Ectodermal cell (in vitro differentiated cells): ENCODE measurements around the gene MUSK.

Source experiments
- H3K27ac ChIP-seq: 2 replicates; pipeline ENCODE4 v1.7.0; 2013; ENCODE audit warnings: mild to moderate bottlenecking, low read depth, low read length; ENCODE audit not compliant: insufficient read depth, poor library complexity, severe bottlenecking
- H3K27me3 ChIP-seq: 2 replicates; pipeline ENCODE4 v1.7.0; 2013; ENCODE audit warnings: mild to moderate bottlenecking, low read length; ENCODE audit not compliant: insufficient read depth, control insufficient read depth, poor library complexity, severe bottlenecking
- H3K36me3 ChIP-seq: one replicate; pipeline ENCODE4 v1.7.0; 2013; ENCODE audit warnings: low read length; ENCODE audit not compliant: control insufficient read depth, insufficient read depth
- H3K4me1 ChIP-seq: one replicate; pipeline ENCODE4 v1.7.0; 2013; ENCODE audit warnings: low read length; ENCODE audit not compliant: control insufficient read depth, insufficient read depth
- H3K4me3 ChIP-seq: 2 replicates; pipeline ENCODE4 v1.7.0; 2013; ENCODE audit warnings: low read depth, low read length, control low read depth; ENCODE audit not compliant: insufficient read depth
- H3K9me3 ChIP-seq: 2 replicates; pipeline ENCODE4 v1.7.0; 2013; ENCODE audit warnings: mild to moderate bottlenecking, low read length, moderate library complexity; ENCODE audit not compliant: control insufficient read depth
- WGBS, 2 experiments: methylation state at CpG; one replicate each; pipeline ENCODE4 v1.1.7; 2013; ENCODE audit warnings: missing lambda C conversion rate in 2 of 2; 5-methylcytosine and 5-hydroxymethylcytosine counted together

MUSK gene

GRCh38 chr9:110802416-110803035, 133.9 kb downstream of the MUSK start:
- 92 to 93% methylated on average over 6 of the region's 6 CpGs for WGBS, 2 experiments
- H3K4me3 ChIP-seq: no peak overlapping the region
- H3K27ac ChIP-seq: no peak overlapping the region

DNA sequence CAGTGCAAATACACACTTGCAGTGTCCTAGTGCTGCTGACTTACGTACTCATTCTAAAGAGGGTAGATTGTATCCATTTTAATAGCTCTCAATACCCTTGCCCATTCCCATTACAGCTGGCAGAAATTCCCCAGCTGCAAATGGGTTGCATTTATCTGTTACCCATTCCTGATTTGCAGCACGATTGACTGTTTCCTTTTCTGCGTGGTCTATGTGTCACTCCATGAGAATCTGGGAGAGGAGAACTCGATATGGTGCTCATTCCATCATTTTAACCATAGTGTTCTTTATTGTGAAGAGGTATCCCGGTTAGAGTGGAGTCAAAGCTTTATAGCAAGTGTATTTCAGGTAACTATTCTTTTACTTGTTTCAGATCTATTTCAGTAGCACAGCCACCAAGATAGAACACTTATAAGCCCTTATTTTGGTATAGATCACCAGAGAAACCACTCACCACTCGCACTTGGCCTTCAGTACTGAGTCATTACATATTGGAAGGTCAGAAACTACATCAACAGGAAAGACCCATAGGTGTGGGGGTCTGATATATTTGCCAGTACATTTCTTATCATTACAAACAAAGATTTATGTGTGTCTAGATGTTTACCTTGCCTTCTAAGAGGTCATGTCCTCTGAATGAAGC, 139.5 kb downstream of the MUSK start:
- no peaks in the 10 kb centered on the region for H3K27me3 ChIP-seq
- WGBS, 2 experiments: 92 to 98% methylated on average over 5 to 6 of the region's 6 CpGs
- no peak overlapping the region for H3K4me3 ChIP-seq
- H3K36me3 ChIP-seq: no peaks in the 10 kb centered on the region
- H3K9me3 ChIP-seq: no peaks in the 10 kb centered on the region
- H3K27ac ChIP-seq: no peak overlapping the region
- no peaks in the 10 kb centered on the region for H3K4me1 ChIP-seq

More at GRCh38 chr9:110802416-110803035, 133.9 kb downstream of the MUSK start:
- no peaks in the 10 kb centered on the region for H3K36me3 ChIP-seq
- no peaks in the 10 kb centered on the region for H3K27me3 ChIP-seq
- H3K4me1 ChIP-seq: no peaks in the 10 kb centered on the region
- no peaks in the 10 kb centered on the region for H3K9me3 ChIP-seq

GRCh38 chr9:110808599-110808980, 140.0 kb downstream of the MUSK start:
- Histone ChIP-seq H3K36me3 (no peaks in the 10 kb centered on the region), H3K27ac (no peak overlapping the region), H3K4me3 (no peak overlapping the region), H3K9me3 (no peaks in the 10 kb centered on the region), H3K27me3 (no peaks in the 10 kb centered on the region), H3K4me1 (no peaks in the 10 kb centered on the region)
- 88 to 92% methylated on average over 4 of the region's 4 CpGs for WGBS, 2 experiments

GRCh38 chr9:110809038-110809595, 140.5 kb downstream of the MUSK start:
- Histone ChIP-seq H3K27ac (no peak overlapping the region), H3K36me3 (no peaks in the 10 kb centered on the region), H3K9me3 (no peaks in the 10 kb centered on the region), H3K27me3 (no peaks in the 10 kb centered on the region), H3K4me1 (no peaks in the 10 kb centered on the region), H3K4me3 (no peak overlapping the region)
- 85 to 96% methylated on average over 2 of the region's 3 CpGs for WGBS, 2 experiments

GRCh38 chr9:110810262-110810976, 141.8 kb downstream of the MUSK start:
- Histone ChIP-seq H3K4me3 (no peak overlapping the region), H3K36me3 (no peaks in the 10 kb centered on the region), H3K27me3 (no peaks in the 10 kb centered on the region), H3K9me3 (no peaks in the 10 kb centered on the region), H3K27ac (no peak overlapping the region), H3K4me1 (no peaks in the 10 kb centered on the region)
- WGBS, 2 experiments: 100% methylated on average over 1 of the region's 1 CpG

- Histone ChIP-seq H3K9me3 (no peaks in the 10 kb centered on the region), H3K4me1 (no peaks in the 10 kb centered on the region), H3K27ac (no peak overlapping the region), H3K36me3 (no peaks in the 10 kb centered on the region), H3K27me3 (no peaks in the 10 kb centered on the region), H3K4me3 (no peak overlapping the region)
- 83 to 86% methylated on average over 3 of the region's 3 CpGs for WGBS, 2 experiments
Observed at GRCh38 chr9:110812886-110813285, 144.3 kb downstream of the MUSK start.

GRCh38 chr9:110814159-110814558, 145.6 kb downstream of the MUSK start:
- 97 to 100% methylated on average over 2 of the region's 2 CpGs for WGBS, 2 experiments
- H3K4me3 ChIP-seq: no peak overlapping the region
- H3K9me3 ChIP-seq: no peaks in the 10 kb centered on the region
- H3K27ac ChIP-seq: no peak overlapping the region
- no peaks in the 10 kb centered on the region for H3K36me3 ChIP-seq
- H3K4me1 ChIP-seq: no peaks in the 10 kb centered on the region
- no peaks in the 10 kb centered on the region for H3K27me3 ChIP-seq

- 97 to 100% methylated on average over 1 of the region's 1 CpG for WGBS, 2 experiments
- Histone ChIP-seq H3K4me1 (no peaks in the 10 kb centered on the region), H3K27me3 (no peaks in the 10 kb centered on the region), H3K27ac (no peak overlapping the region), H3K9me3 (no peaks in the 10 kb centered on the region), H3K4me3 (no peak overlapping the region), H3K36me3 (no peaks in the 10 kb centered on the region)
Observed at GRCh38 chr9:110815361-110815760, 146.8 kb downstream of the MUSK start.

GRCh38 chr9:110820381-110820780, 151.8 kb downstream of the MUSK start:
- Histone ChIP-seq H3K9me3 (no peaks in the 10 kb centered on the region), H3K27ac (no peak overlapping the region), H3K4me3 (no peak overlapping the region), H3K27me3 (no peaks in the 10 kb centered on the region), H3K4me1 (no peaks in the 10 kb centered on the region), H3K36me3 (no peaks in the 10 kb centered on the region)
- 81% methylated on average over 1 of the region's 1 CpG for WGBS, 2 experiments

GRCh38 chr9:110821064-110821463, 152.5 kb downstream of the MUSK start:
- no peak overlapping the region for H3K4me3 ChIP-seq
- no peaks in the 10 kb centered on the region for H3K9me3 ChIP-seq
- H3K4me1 ChIP-seq: no peaks in the 10 kb centered on the region
- H3K27ac ChIP-seq: no peak overlapping the region
- WGBS, 2 experiments: 89 to 91% methylated on average over 1 of the region's 1 CpG
- no peaks in the 10 kb centered on the region for H3K36me3 ChIP-seq
- no peaks in the 10 kb centered on the region for H3K27me3 ChIP-seq
